Measurements from ENCODE around the gene MRPL10. TPM values are rescaled to one million over a fixed set of nuclear protein-coding genes. Genes with fewer than 3 reads are reported as not detected.

MRPL10 gene
- 10 to 100 TPM; 66.7 to 70.0 TPM for total RNA-seq

DNA sequence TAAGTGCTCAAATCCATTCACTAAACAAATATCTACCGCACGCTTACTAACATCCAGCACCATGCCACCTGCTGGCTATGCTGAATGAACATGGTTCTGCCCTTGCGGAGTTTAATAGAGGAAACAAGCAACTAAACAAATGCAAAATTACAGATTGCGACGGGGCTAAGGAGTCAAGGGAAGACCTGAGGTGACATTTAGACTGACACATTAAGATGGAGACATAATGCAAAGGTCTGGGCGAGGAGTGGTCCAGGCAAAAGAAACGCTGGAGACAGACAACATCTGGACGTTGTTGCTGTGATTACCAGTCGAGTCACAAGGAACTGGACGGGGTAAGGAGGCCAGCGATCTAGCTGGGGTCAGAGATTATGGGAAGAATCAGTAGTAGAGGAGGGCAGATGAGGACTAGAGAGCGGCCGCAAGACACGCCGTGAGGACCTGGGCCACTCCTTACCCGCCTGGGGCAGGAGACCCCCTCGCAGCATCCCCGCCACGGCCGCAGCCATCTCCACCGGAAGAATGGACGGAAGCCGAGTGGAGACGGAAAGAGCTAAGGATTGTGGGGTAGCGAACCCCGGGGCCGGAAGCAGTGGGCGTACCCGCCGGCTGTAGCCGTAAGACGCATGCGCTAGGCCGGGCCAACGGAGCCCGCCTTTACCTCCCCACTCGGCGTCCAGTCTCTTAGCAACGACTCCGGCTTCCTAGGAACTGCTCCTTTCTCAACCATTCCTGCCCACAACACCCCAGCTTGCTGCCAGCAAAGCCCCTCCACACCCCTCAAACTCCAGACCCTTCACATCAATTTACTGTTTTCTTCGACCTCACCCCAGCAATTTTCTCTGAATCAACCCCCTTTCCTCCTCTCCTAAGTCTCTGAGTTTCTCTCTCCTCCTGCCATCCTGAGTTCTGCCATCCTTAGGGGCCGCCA, at the start of gene MRPL10, which contains the start of gene LRRC46:
TSS of gene MRPL10 (minus strand) at position 539 of the 931 bp plus-strand sequence. CDS start at position 509, 30 bp downstream.
TSS of gene LRRC46 (plus strand) at position 668 of the 931 bp plus-strand sequence. CDS start 320 bp downstream, outside the sequence.
- CTCF ChIA-PET: interaction anchor here (0.6 to 1.5 kb wide), 7 partner anchors 9 to 119 kb away, joined by 3 to 6 read pairs (median 3); no protein-coding TSS in a partner anchor
- peaks cover 60% of the 10 kb centered on the region for H3K4me1 Mint-ChIP-seq (ENCODE audit: low read depth)
- peak; percentile 93 for DNase-seq
- H3K9me3 Mint-ChIP-seq: no peaks in the 10 kb centered on the region
- intact Hi-C loops (cut with micrococcal nuclease): loop anchor here (1.0 to 2.0 kb wide), 2 partner anchors 65 to 140 kb away; partner anchors contain the start of genes CDK5RAP3 and SP2
- H3K4me3 Mint-ChIP-seq: peak within 1 kb of the TSS; percentile 89
- H3K36me3 Mint-ChIP-seq (ENCODE audit: low read depth): peaks cover 19% of the 10 kb centered on the region
- H3K27me3 Mint-ChIP-seq (ENCODE audit: low read depth): no peaks in the 10 kb centered on the region
- H3K27ac Mint-ChIP-seq: peak within 1 kb of the TSS; percentile 78

DNA sequence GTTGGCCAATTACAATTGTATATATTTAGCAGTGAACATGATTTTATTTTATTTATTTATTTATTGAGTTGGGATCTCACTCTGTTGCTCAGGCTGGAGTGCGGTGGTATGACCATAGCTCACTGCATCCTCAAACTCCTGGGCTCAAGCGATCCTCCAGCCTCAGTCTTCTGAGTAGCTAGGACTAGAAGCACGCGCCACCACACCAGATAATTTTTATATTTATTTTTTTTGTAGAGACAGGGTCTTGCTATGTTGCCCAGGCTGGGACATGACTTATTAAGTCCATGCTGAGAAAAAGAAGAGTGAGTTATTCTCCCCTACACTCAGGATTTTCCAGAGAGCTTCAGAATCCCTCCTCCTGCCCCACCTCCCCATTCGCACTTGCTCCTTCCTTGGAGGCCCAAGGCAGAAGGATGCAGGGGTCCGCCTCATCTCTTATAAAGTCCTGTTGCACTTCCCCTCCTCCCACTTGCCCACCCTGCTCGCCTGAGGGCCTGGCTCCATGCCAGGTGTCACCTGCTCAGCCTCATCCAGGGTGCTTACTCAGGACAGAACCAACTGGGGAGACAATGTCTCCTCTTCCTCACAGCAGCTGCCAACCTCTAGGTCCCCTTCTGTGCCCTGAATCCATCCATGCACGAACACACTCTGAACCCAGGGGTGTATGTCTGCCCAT, 48.6 kb upstream of the MRPL10 start:
- Mint-ChIP-seq H3K9me3 (no peaks in the 10 kb centered on the region), H3K4me1 (ENCODE audit: low read depth) (peaks cover 26% of the 10 kb centered on the region), H3K4me3 (no peak overlapping the region), H3K36me3 (ENCODE audit: low read depth) (no peaks in the 10 kb centered on the region), H3K27ac (no peak overlapping the region), H3K27me3 (ENCODE audit: low read depth) (peaks cover 11% of the 10 kb centered on the region)
- DNase-seq: no peak
- CTCF ChIA-PET: interaction anchor here (0.7 to 1.6 kb wide), 4 partner anchors 11 to 38 kb away, joined by 3 to 12 read pairs (median 4); partner anchors contain the start of gene SCRN2
- intact Hi-C loops (cut with micrococcal nuclease): no loop called here

DNA sequence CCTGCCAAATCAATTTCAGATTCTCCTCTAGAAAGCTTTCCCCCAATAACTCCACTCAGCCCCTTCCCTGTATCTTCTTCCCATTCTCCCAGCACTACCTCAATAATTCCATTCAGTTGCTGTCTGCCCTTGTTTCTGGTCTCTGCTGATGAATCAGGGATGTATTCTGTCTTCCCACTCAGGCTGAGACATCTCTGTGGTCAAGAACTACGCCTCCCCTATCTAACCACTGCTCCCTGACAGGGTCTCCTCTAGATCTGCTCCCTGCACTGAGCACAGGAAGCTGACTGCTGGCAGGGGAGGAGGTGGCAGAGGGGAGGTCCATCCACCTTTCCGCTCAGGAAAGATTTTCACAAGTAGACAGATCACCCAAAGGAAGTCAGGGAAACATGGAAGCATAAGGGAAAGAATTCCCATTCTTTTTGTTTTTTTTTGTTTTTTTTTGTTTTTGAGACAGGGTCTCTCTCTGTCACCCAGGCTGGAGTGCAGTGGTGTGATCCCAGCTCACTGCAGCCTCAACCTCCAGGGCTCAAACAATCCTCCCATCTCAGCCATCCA, 47.8 kb upstream of the MRPL10 start:
- Mint-ChIP-seq H3K27me3 (ENCODE audit: low read depth) (peaks cover 14% of the 10 kb centered on the region), H3K36me3 (ENCODE audit: low read depth) (no peaks in the 10 kb centered on the region)
- intact Hi-C loops (cut with micrococcal nuclease): no loop called here

DNA sequence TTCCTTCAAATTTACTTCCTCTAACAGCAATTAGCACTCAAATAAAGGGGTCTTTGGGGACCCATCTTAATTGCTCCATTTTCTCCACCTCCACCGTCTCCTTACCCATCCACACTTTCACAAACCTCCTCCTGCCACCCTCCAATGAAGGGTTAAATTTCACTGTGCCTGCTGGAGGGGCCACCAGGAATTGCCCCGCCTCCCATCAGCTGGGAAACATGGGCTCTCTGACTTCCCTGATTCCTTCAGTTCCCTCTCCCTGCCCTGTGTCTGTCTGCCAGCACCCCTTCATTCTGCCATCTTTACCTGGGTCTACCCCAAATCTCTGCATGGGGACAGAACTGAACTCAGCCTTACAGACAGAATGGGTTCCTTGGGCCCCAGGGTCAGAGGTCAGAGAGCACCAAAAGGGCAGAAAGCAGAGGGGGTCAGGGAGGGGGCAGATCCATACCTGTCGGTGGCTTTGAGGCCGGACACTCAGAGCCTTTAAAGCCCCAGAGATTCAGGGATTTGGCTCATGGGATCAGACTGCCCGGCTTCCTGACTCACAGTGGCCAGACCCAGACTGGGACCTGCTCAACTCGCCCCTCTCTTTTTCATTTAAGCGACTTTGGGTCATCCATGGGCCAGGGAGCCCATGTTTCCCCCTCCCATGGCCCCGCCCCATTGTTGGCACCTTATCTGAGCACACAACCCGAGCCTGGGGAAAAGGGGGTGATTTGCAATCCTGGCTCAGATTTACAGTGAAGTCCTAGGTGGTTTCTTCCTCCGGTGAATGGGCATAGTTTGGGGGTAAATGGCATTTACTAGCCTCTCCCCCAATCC, 47.1 kb upstream of the MRPL10 start:
- Mint-ChIP-seq H3K4me3 (no peak overlapping the region), H3K27ac (no peak overlapping the region), H3K9me3 (no peaks in the 10 kb centered on the region), H3K36me3 (ENCODE audit: low read depth) (no peaks in the 10 kb centered on the region), H3K4me1 (ENCODE audit: low read depth) (peaks cover 12% of the 10 kb centered on the region), H3K27me3 (ENCODE audit: low read depth) (peaks cover 21% of the 10 kb centered on the region)
- CTCF ChIA-PET: no interaction called here
- no peak for DNase-seq
- intact Hi-C loops (cut with micrococcal nuclease): no loop called here

More for the DNA sequence above, 47.8 kb upstream of the MRPL10 start:
- Mint-ChIP-seq H3K4me3 (no peak overlapping the region), H3K9me3 (no peaks in the 10 kb centered on the region), H3K27ac (no peak overlapping the region), H3K4me1 (ENCODE audit: low read depth) (peaks cover 19% of the 10 kb centered on the region)
- CTCF ChIA-PET: interaction anchor here (0.7 to 1.6 kb wide), 4 partner anchors 12 to 37 kb away, joined by 3 to 12 read pairs (median 4); partner anchors contain the start of gene SCRN2
- DNase-seq: no peak

DNA sequence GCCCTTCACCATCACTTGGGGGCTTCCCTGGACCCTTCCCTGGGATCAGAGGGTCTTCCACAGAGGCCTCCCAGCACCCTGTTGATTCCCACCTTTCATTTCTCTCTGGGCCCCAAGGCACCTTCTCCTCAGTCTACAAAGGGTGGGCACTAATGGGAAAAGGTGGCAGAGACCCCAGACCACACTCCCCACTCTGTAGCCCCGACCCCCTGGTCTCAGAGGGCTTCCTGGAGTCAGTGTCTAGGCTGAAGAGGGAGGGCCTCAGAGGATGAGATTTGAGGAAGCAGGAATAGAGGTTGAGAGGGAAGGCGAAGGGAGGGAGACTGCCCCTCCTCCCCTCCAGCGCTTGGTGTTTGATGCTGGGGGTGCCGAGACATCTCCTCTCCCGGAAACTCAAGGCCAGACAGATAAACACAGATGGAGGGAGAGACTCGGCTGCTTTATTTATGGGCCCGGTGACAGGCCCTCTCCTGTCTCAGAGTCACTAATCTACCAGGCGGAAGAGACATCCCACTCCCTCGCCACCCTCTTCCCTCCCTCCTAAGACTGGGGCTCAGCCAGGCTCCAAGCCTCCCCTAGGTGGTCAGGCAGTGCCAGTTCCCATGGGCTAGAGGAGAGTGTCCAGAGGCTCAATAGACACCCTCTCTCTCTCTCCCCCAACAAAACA, 46.2 kb upstream of the MRPL10 start:
- Mint-ChIP-seq H3K27ac (no peak overlapping the region), H3K4me1 (ENCODE audit: low read depth) (peaks cover 4% of the 10 kb centered on the region), H3K4me3 (no peak overlapping the region), H3K9me3 (no peaks in the 10 kb centered on the region), H3K27me3 (ENCODE audit: low read depth) (peaks cover 22% of the 10 kb centered on the region), H3K36me3 (ENCODE audit: low read depth) (no peaks in the 10 kb centered on the region)
- CTCF ChIA-PET: no interaction called here
- DNase-seq: no peak
- intact Hi-C loops (cut with micrococcal nuclease): no loop called here

DNA sequence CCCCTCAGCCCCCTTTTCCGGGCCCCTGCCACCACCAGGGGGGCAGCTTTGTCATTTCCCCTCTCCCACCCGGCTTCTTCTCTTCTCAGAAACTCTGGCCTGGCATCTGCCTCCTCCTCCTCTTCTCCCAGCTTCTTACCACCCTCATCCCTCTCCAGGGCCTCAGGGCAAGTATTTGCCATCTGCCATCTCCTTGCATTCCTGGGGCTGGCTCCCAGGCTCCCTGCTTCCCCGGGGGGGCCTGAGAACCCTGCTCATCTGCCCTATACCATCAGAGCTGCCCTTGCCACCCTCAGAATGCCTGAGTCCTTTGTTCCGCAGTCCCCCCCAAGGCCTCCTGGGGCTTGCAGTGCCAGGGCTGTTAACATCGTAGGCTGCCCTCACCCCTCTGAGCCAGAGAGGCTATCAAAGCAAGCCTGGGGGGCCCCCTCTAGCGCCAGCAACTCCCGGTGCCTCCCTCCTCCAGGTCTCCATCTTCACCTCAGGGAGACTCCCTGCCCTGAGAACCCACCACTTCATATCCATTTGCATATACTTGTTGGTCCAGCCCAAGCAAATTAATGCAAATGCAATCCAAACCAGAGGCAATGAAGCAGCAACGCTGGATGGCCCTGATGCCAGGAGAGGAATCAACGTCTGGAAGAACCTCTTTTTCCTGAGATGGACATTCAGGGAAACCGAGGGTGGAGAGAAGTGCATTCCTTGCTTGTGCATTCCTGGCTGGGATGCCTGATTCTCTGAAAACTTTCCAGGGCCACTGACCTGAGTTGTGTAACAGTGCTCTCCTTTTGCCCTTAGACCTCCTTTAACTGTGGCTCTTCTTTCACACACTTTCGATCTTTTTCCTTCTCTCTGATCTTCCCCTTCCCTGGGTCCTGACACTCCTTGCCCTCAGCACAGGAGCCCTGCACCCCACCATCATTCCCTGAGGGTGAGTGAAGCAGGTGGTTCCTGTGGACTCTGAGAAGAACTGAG, 44.0 kb upstream of the MRPL10 start:
- Mint-ChIP-seq H3K36me3 (ENCODE audit: low read depth) (no peaks in the 10 kb centered on the region), H3K4me1 (ENCODE audit: low read depth) (peaks cover 7% of the 10 kb centered on the region), H3K4me3 (no peak overlapping the region), H3K9me3 (no peaks in the 10 kb centered on the region), H3K27ac (no peak overlapping the region), H3K27me3 (ENCODE audit: low read depth) (peaks cover 37% of the 10 kb centered on the region)
- DNase-seq: no peak
- CTCF ChIA-PET: interaction anchor here (0.7 to 1.1 kb wide), 2 partner anchors 16 to 28 kb away, joined by 4 read pairs; no protein-coding TSS in a partner anchor
- intact Hi-C loops (cut with micrococcal nuclease): no loop called here

DNA sequence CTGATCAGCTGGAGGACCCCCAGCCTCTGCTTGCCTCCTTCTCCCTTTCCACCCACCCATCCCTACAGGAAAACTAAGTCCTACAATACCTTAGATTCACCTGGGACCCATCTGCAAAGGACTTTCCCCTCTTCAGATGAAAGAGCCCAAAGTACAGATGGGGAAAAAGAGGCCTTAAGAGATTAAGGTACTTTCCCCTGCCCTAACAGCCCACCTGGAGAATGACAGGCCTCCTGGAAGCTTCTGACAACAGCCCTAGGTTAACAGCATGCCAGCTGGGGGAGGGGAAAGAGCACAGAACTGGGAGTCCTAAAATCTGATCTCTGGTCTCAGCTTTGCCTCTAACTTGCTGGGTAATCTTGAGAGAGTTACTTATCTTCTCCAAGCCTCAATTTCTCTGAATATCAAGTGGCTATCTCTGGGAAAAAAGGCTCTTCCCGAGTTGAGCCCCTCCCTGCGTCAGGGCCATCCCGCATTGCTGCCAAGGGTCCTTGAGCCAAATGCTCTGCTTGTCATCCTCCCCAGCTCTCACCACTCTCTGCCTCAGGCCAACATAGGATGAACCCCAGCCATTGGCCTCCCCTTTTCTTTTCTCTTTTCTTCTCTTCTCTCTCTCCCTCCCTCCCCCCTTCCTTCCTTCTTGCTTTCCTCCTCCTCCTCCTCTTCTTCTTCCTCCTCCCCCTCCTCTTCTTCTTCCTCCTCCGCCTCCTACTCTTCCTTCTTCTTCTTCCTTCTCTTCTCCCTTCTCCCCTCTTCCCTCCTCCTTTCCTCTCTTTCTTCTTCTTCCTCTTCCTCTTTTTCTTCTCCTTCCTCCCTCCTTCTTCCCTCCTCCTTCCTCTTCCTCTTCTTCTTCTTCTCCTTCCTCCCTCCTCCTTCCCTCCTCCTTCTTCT, 42.1 kb upstream of the MRPL10 start:
- H3K36me3 Mint-ChIP-seq (ENCODE audit: low read depth): no peaks in the 10 kb centered on the region
- no peak overlapping the region for H3K4me3 Mint-ChIP-seq
- intact Hi-C loops (cut with micrococcal nuclease): no loop called here
- no peaks in the 10 kb centered on the region for H3K9me3 Mint-ChIP-seq
- no peak for DNase-seq
- CTCF ChIA-PET: no interaction called here
- peaks cover 37% of the 10 kb centered on the region for H3K27me3 Mint-ChIP-seq (ENCODE audit: low read depth)
- peaks cover 3% of the 10 kb centered on the region for H3K4me1 Mint-ChIP-seq (ENCODE audit: low read depth)
- no peak overlapping the region for H3K27ac Mint-ChIP-seq

DNA sequence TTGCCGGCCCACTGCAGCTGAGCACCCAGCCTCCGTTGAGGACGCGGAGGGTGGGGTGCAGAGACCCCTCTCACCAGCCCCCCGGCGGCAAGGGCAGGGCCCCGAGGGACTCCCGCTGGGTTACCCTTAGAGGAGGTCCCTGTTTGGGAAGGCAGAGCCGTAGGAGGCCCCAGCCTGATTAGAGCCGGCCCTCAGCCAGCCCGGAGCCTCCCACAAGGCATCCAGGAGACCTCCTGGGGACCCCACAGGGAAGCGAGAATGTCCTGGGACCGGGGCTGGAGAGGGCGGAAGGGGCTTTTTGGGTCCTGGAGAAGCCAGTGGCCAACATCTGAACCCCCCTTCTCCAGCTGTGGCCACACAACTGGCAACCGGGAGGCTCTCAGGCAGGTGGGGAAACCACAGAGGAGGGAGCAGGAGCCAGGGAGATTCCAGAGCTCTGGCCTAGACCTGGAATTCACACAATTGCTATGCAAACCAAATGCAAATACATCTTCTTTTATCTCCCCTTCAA, 41.4 kb upstream of the MRPL10 start:
- no peak for DNase-seq
- H3K27me3 Mint-ChIP-seq (ENCODE audit: low read depth): peaks cover 35% of the 10 kb centered on the region
- intact Hi-C loops (cut with micrococcal nuclease): no loop called here
- H3K4me1 Mint-ChIP-seq (ENCODE audit: low read depth): peaks cover 3% of the 10 kb centered on the region
- no peak overlapping the region for H3K27ac Mint-ChIP-seq
- H3K4me3 Mint-ChIP-seq: no peak overlapping the region
- CTCF ChIA-PET: no interaction called here
- no peaks in the 10 kb centered on the region for H3K9me3 Mint-ChIP-seq
- H3K36me3 Mint-ChIP-seq (ENCODE audit: low read depth): no peaks in the 10 kb centered on the region

DNA sequence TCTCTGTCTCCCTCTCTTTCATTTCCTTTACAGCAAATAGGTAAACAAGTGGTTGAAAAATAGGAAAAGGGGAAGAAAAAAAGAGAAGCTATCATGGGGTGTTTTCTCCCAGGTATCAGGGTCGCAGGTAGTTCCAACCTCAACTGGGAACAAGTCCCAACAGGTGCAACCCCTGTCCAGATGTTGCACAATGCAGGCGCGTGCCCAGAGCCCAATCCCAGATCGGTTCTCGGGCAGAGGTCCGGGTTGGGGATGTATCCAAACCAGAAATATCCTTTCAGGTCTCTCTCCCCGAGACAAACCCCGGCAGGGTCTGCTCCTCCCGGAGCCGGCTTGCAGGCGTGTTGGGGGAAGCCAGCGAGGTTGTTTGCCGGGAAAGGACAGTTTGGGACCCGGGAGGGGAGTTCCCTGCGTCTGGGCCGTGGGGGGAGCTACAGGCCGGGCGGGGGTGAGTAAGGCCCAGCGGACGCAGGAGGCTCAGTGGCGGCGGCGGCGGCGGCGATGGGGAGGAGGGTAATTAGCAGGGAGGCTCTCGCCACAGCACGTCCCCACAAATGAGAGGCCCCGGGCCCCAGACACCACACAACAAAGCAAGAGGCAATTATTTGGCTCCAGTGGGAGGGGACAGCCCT, 40.8 kb upstream of the MRPL10 start:
- intact Hi-C loops (cut with micrococcal nuclease): no loop called here
- H3K4me3 Mint-ChIP-seq: no peak overlapping the region
- peaks cover 35% of the 10 kb centered on the region for H3K27me3 Mint-ChIP-seq (ENCODE audit: low read depth)
- peaks cover 3% of the 10 kb centered on the region for H3K4me1 Mint-ChIP-seq (ENCODE audit: low read depth)
- DNase-seq: peak; percentile 15
- H3K36me3 Mint-ChIP-seq (ENCODE audit: low read depth): no peaks in the 10 kb centered on the region
- no peak overlapping the region for H3K27ac Mint-ChIP-seq
- no peaks in the 10 kb centered on the region for H3K9me3 Mint-ChIP-seq
- CTCF ChIA-PET: interaction anchor here (1.2 kb wide), 1 partner anchor 29 kb away, joined by 5 read pairs; no protein-coding TSS in a partner anchor

Data from activated naive CD4-positive, alpha-beta T cell treated with anti-CD3 and anti-CD28 coated beads for 36 hours (primary cell).